HG02642 (cell line): ENCODE data around the gene TTN.

Experiments
- ATAC-seq: cut with Tn5 transposase; IDR thresholded peaks from one replicate; pipeline ENCODE4 v1.9.1; 2021; ENCODE audit warnings: mild to moderate bottlenecking; ENCODE audit not compliant: unreplicated experiment, poor library complexity

The TTN gene

DNA sequence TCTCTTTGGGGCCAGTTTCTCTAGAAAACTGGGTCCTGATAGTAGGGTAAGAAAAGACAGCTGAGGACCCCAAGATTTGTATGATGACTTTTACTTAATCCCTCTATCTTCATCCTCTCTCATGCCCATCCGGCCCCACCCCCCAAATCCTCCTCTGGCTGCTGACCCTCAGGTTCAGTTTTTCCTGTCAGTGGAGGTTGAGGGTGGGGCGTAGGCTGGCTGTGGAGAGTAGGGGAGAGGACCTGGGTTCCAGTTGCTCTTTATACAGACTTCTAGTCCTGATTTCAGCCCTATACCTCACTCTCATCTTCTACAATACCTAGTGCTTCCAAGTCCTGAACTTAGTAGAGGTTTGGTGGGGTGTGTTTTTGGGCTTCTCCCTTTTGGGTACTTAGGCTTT, 298.6 kb downstream of the TTN start:
- no peak for ATAC-seq

DNA sequence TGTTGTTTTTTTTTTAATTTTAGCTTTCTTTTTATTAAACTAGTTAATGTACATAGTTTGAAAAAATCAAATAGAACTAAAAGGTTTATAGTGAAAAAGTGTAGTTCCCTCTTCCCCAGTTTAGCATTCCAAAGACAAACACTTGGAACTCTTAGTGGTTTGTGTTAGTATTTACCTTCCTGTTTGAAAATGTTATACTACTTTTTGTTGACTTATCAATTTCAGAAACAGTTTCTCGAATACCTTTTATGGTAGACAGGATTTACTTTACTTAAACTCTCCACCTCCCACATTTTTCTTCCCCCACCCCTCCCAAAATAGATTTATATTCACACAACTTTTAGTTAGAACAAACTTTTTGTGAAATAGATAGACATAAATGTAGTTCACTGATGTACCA, 300.3 kb downstream of the TTN start:
- ATAC-seq, result no peak

DNA sequence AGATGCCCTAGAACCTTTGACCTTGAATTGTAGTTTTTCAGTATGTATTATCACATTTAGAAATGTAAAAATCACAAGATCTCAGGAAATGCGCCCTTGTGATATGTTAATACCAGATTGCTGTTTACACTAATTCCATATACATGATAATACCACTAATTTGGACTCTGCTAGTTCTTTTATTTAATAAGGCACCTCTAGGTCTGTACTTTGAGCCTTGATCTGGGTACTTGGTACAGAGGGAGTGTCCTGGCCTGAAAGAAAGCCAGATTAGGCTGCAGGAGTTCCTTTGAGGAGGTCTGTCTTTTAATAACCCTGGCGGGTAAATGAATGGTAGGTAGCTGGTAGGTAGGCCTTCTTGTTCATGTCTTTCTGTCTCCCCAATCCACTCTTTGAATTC, 300.7 kb downstream of the TTN start:
- ATAC-seq, result no peak

DNA sequence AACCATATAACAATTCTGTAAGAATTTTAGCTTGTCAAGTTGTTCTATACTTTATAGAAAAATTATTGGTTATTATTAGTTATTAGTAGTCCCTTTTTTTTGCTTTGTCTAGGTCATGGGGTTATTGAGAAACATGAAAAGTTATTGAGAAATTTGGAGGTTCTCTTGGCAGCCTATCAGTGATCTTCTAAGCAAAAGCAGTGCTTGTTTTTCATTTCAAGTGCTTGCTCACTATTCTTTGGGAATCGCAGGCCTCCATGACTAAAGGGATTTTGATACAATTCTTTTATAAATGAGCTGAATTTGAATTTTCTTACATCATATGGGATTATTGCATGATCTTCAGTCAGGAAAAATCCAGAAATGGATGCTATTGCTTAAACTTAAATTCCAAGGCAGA, 301.1 kb downstream of the TTN start:
- ATAC-seq, result no peak

DNA sequence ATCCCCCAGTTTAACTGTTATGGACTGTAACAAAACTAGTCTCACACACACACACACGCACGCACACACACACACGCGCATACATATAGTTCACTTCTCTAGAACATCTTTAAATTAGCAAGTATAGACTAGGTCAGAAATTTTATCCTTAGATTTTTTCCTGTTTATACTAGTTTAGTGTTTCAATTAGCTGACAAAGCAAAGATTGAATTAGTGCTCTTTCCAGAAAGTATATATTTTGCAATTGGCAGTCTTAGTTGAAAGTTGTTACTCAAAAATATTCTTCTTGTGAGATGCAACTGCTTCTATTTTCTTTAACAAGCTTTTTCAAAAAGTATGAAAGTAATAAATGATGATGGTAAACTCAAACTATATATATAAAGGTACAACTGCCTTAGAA, 304.5 kb downstream of the TTN start:
- no peak for ATAC-seq

DNA sequence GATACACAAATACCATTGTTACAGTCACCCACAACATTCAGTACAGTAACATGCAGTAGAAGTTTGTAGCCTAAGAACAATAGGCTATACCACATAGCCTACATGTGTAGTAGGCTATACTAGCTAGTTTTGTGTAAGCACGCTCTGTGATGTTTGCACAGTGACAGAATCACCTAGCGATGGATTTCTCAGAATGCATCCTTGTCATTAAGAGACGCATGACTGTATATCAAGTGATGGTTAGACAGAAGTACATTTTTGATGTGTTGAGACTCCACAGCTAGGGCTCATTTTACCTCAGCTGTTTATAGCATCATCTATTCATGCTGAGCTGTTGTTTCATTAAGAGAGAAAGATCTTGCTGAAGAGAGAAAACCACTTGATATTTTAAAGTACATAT, 307.6 kb downstream of the TTN start:
- no peak for ATAC-seq

DNA sequence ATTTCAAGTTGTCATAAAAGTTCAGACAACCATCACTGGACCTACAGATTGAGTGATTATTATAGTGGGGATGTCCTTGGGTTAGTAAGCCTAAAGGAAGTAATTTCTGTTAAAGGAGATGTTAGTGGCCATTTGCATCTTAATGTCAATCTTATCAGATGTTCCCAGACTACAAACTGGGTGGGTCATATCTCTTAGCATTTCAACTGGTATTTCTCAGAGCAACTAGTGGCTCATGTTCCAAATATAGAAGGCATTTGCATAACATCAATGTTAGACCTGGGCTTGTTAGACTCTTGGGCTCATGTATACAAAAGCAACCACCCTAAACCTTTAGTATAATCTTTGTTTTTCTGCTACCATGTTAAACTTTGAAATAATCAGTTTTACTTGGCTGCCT, 309.1 kb downstream of the TTN start:
- ATAC-seq, result no peak

DNA sequence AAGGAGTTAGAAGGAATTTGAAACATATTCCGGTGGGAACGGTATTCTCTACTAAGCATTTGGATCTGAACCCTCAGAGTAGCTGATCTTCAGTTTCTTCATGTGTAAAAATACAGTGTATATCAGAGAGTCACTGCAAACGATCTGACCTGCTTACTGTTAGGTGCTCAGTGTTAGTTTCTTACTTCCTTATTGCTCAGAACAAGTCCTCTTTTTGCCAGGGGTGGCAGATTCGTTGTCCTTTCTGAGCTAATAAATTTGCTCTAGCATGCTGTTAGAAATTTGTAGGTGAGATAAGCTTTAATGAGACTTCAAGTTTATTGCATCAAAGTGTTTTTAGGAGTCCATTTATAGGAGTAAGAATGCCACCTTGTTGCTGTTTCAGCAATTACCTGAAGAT, 311.2 kb downstream of the TTN start:
- no peak for ATAC-seq

DNA sequence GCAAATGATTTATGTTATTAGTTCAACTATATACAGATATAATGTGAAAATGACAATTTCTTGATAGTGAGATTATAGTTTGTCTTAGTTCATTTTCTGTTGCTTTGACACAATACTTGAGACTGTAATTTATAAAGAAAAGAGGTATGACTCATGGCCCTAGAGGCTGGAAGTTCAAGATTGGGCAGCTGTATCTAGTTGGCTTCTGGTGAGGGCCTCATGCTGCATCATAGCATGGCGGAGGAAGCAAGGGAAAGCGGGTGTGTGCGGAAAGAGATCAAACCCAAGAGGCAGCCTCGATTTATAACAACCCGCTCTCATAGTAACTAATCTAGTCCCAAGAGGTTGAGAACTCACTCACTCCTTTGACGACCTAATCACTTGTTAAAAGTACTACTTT, 315.6 kb downstream of the TTN start:
- ATAC-seq, result no peak

DNA sequence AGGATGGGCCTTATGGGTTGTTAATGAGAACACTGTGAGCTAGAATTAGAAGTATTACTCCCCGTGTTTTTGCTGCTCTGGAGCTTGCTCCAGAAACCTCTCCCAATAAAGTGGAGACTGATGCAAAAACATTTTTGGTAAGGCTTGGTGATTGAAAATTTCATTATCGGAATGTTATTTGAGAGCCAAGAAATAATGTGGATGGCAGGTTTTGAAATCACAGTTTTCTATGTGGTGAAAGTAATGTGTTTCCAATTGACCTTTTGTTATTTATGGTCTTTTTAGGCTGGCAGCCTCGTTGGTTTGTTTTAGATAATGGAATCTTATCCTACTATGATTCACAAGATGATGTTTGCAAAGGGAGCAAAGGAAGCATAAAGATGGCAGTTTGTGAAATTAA, 321.9 kb downstream of the TTN start:
- ATAC-seq, result no peak

DNA sequence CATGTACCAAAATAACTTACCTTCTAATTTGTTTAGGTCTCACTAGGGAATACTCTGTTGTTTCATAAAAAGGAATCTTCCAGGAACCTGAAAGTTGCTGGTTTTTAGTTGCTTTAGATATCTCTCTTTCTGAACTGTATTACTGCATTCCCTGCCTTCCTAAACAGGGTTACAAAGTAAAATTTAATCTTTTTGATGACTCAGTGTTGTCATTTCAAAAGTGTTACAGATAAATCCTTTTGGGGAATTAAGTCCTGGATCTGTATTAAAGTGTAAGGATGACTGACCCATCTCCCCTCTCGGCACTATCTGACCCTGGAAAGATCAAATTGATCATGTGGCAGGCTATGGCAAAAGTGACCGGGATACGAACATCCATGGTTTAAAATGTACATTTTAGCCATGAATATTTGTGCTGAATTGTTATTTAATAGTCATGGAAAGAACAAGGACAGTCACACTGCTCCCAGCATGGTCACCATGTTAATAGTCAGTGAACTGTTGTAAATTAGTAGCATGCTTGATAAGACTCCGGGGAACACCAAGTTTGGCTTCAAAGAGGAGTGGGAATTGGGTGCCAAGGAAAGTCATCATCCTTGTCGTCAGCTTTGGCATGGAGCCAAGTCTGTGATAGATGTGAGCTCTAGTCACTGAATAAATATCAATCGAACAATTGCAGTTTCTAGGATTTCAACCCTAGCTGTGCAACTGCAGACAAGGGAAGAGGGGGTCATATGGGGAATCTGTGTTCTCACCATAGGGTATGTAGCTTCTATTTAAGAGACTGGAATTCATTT, 322.8 kb downstream of the TTN start:
- no peak for ATAC-seq

DNA sequence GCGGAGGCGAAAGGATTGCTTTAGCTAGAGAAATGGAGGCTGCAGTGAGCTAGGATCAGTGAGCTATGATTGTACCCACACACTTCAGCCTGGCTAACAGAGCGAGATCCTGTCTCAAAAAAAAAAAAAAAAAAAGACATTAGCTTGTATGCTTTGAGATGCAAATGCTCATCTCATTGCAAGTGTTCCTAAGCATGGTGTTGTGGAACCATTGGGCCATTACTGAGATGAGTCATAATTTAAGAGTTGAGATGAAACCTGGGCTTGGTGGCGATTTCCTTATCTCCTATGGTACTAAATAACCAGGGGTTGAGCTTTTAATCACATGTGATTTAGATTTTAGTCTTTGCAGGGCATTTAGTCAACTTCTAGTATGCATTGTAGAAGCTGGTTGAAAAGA, 324.8 kb downstream of the TTN start:
- peak; percentile 13 for ATAC-seq

DNA sequence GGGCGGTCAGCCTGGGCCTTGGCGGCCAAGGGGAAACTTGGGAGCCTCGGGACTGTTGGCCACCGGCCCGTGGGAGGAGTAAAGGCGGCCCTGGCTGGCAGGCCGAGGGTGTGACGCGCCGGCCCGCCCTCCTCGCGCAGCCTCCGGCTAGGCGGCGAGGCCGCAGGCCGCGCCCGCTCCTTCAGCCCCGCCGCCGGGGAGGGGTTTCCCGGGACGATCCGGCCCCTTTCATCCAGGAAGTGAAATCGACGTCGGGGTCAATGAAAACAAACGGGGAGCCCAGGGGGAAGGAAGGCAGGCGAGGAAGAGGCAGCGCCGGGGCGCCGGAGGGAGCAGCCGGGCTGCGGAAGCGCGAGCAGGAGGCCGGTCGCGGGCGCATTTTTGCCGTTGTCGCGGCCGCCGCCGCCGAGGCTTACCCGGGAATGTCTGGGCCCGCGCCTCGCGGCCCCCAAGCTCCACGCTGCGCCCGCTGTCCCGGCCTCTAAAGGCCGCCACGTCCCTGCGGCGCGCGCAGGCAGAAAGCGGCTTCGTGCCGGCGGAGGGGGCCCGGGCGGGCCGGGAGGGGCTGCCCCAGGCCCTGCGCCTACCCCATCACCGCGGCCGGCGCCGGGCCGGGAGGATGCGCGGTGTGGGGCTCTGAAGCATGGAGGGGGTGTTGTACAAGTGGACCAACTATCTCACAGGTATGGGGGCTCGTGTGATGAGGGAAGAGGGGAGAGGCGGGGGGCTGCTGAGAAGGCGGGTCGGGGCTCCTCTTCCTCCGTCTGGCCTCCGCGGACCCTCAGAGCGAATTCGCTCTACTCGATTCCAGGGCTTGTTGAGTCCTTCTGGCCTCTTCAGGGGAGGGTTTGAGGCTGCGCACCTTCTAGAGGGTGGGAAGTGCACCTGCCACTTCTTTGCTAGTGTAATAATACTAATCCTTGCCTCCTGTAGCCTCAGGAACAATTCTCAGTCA, 326.7 kb downstream of the TTN start, which contains the start of gene PLEKHA3:
TSS of gene PLEKHA3 (plus strand) at position 231 of the 955 bp plus-strand sequence. CDS start at position 644, 413 bp downstream.
- ATAC-seq, result peak; percentile 83

DNA sequence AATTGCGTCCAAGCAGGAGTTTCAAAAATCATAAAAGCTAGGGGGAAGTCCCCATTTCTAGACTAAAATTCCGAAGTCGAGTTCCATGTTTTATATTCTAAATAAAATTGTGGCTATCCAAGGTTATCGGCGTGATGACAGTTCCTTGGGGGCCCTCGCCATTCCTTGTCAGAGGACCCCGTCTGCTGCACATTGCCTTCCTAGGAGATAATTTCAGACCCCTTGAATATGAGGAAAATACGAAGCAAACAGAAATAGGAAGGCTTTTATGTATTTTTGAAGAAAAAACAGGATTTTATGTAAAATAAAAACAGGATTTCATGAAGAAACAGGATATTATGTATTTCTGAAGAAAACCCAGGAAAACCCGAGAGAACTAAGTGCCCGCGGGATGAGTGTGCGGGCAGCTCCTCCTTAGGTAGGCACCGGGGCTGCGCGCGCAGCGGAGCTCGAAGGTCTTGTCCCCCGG, 327.4 kb downstream of the TTN start:
- ATAC-seq, result no peak

DNA sequence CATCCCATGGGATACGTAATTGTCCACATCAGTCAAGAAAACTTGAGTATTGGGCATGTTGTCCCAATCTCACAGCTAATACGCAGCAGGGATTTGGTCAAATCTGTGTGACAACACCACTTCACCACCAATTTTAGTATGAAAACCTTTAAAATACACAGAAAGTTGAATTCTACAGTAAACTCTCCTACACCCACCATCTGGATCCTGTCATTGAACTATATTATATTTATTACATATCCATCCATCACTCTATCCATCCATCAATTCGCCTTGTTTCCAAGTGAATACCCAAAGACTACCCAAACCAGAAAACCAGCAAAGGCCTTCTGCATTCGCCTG, 328.0 kb downstream of the TTN start:
- no peak for ATAC-seq

DNA sequence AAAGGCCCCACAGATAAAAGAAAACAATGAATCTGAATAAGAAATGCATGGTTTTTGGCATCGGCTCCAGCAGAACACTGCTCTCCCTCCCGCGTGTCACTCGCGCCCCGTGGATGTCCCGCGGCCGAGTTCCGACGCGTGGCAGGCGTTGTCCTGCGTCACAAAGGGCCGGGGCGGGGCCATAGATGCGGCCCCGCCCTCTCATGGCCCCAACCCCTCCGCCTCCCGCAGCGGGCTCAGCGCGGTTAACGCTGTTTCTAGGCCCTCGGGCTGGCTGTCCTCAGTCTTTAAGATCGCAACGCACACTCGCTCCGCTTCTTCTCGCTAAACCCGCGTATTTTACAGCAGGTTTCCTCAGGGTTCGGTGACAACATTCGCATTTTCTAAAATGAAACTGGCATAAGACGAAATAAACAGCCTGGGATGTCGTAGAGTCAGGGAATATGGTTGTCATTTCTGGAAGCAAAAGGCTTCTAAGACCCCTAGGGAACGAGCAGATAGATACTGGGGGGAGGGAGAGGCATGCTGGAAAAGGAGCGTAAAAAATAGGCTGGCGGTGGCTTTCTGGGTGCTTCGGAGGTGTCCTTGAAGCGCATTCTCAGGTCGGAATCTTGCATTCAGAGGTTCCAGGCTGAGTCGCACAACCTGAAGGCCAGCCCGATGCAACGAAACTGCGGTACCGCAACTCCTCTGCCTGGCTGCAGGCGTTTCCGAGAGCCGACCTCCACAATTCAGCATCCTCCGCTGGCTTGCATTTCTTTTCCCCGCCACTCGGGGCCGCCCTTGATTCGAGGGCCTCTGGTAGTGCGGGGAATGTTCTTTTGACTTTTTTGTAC, 328.6 kb downstream of the TTN start, which contains the start of gene FKBP7:
TSS of gene FKBP7 (minus strand) at position 162 of the 836 bp plus-strand sequence. CDS start at position 61, 101 bp downstream.
- ATAC-seq, result peak; percentile 47

DNA sequence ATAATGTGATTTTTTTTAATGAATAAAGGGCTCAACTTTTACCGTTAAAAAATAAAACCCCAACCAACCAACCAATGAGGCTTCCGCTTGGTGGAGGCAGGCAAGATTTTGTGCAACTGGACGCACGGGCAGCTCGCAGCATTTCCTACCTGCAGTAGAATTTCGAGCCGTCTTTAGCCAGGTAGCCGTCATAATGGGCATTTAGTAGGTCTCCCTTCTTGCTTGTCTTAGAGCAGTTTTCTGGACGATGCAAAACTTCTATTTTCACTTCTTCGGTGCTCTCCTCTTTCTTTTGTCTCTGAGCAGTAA, 329.1 kb downstream of the TTN start:
- ATAC-seq, result no peak

DNA sequence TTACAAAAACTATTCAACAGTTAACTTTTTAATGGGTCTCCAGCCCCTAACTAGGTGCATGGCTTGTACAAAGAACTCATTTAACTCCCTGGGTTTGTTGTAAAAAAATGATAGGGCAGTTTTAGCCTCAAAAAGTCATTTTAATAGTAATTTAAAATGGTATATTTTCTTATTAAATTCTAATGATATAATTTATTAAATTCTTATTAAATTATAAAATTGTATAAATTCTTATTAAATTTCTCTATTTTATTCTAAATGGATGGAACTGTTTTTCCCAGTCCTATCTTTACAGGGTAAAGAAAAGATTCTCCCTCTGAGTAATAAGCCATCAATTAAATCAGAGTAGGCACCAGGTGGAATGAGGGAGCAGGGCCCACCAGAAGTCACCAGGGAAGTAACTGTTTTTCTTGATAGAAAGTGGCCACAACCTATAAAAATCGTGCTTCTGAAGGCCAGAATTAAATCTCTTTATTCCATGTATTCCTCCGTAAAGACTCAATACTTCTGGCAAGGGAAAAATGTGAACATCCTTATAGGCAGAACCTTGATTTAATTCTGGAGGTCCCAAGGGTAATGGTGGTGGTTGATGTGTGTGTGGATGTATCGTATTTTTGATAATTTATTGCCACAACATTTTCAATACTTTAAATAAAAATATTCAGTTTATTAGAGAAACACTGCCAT, 329.6 kb downstream of the TTN start:
- no peak for ATAC-seq

DNA sequence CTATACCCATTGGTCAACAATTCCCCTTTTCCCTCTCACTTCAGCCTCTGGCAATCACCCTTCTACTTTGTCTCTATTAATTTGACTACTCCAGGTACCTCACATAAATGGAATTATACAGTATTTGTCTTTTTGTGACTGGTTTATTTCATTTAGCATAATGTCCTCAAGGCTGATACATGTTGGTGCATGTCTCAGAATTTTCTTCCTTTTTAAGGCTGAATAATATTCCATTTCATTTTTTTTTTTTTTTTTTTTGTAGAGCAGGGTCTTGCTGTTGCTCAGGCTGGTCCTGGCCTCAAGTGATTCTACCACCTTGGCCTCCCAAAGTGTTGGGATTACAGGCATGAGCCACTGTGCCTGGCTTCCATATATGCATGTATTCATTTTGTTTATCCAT, 330.7 kb downstream of the TTN start:
- ATAC-seq, result no peak
